Esophagus (tissue), 2 donors: ENCODE results near the gene ZC3H13. TPM values are rescaled to one million over a fixed set of nuclear protein-coding genes. Genes with fewer than 3 reads are reported as not detected.

Experiments used
- H3K27ac ChIP-seq, 2 donors: one replicate each; pipeline ENCODE4 v1.5.1; 2013; ENCODE audit warnings: low read depth in 2 of 2, mild to moderate bottlenecking in 2 of 2, inconsistent platforms in 1 of 2, low read length in 1 of 2, moderate library complexity in 1 of 2
- H3K27me3 ChIP-seq, 2 donors: one replicate each; pipeline ENCODE4 v1.6.1; 2013; ENCODE audit warnings: low read length in 2 of 2, control low read depth in 1 of 2, mild to moderate bottlenecking in 1 of 2; ENCODE audit not compliant: insufficient read depth in 2 of 2, control insufficient read depth in 1 of 2
- H3K36me3 ChIP-seq, 2 donors: one replicate each; pipeline ENCODE4 v1.6.1; 2013; ENCODE audit warnings: low read length in 1 of 2; ENCODE audit not compliant: control insufficient read depth in 2 of 2, insufficient read depth in 2 of 2
- H3K4me1 ChIP-seq, 2 donors: one replicate each; pipeline ENCODE4 v1.6.1; 2013; ENCODE audit warnings: low read length in 1 of 2; ENCODE audit not compliant: control insufficient read depth in 2 of 2, insufficient read depth in 2 of 2
- H3K4me3 ChIP-seq, 2 donors: one replicate each; pipeline ENCODE4 v1.5.1; 2013; ENCODE audit warnings: low read length in 2 of 2, mild to moderate bottlenecking in 2 of 2, low read depth in 1 of 2, moderate library complexity in 1 of 2
- H3K9me3 ChIP-seq, 2 donors: one replicate each; pipeline ENCODE4 v1.6.1; 2013; ENCODE audit warnings: mild to moderate bottlenecking in 2 of 2, low read depth in 1 of 2, low read length in 1 of 2, moderate library complexity in 1 of 2; ENCODE audit not compliant: control insufficient read depth in 2 of 2, insufficient read depth in 1 of 2
- WGBS, 2 donors: extraction: QIAGEN DNeasy Blood & Tissue Kit; methylation state at CpG; one replicate each; pipeline ENCODE4 v1.1.7; 2013; 5-methylcytosine and 5-hydroxymethylcytosine counted together
- polyA plus RNA-seq, 2 donors: library from polyadenylated mRNA; stranded (reverse); fragments of 200-250 nt; gene quantifications; one replicate each; pipeline ENCODE4 v1.2.3, GENCODE V29; 2013
- donor health status: healthy with polysubstance abuse.
- donor health status: Bipolar disorder and iron deficiency.

ZC3H13 gene
- polyA plus RNA-seq, 2 donors: 7.9 to 10.3 TPM

- Histone ChIP-seq H3K36me3 (no peaks in the 10 kb centered on the region), H3K9me3 (no peaks in the 10 kb centered on the region)
Measured at GRCh38 chr13:45917019-45917418, 135.5 kb downstream of the ZC3H13 start.

GRCh38 chr13:45915686-45916439 is 136.7 kb downstream of the ZC3H13 start:
- H3K27me3 ChIP-seq: no peaks in the 10 kb centered on the region
- no peak overlapping the region for H3K27ac ChIP-seq
- H3K9me3 ChIP-seq: no peaks in the 10 kb centered on the region
- no peaks in the 10 kb centered on the region for H3K36me3 ChIP-seq
- 84 to 90% methylated on average over 7 of the region's 7 CpGs for WGBS, 2 donors
- no peak overlapping the region for H3K4me3 ChIP-seq
- H3K4me1 ChIP-seq: no peaks in the 10 kb centered on the region

More at GRCh38 chr13:45917019-45917418, 135.5 kb downstream of the ZC3H13 start:
- no peaks in the 10 kb centered on the region for H3K4me1 ChIP-seq
- no peak overlapping the region for H3K4me3 ChIP-seq
- no peak overlapping the region for H3K27ac ChIP-seq
- no peaks in the 10 kb centered on the region for H3K27me3 ChIP-seq

DNA sequence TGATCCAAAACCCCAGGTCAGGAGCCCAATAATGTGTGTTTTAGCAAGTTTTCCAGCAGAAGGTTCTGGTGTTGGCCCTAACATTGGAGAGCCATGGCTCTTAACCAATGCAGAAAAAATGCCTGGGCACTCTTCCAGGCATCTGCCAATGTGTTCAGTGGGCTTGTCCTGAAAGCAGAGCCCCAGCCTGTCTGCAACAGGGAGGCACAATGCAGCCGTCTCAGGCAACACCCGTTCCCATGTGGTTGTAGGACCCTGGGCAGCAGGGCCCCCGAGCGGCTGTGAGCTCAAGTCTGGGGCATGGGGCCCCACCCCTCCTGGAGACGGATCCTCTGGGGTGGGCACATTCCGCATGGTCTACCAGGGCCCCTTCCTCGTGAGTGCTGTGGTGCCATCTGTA is 142.9 kb downstream of the ZC3H13 start:
- Histone ChIP-seq H3K9me3 (no peaks in the 10 kb centered on the region), H3K27me3 (no peaks in the 10 kb centered on the region), H3K36me3 (no peaks in the 10 kb centered on the region), H3K4me1 (no peaks in the 10 kb centered on the region), H3K27ac (no peak overlapping the region), H3K4me3 (no peak overlapping the region)
- 69 to 86% methylated on average over 7 of the region's 7 CpGs for WGBS, 2 donors

- WGBS, 2 donors: 68 to 81% methylated on average over 3 of the region's 3 CpGs
Measured at GRCh38 chr13:45909089-45909488, 143.5 kb downstream of the ZC3H13 start.

GRCh38 chr13:45907503-45907902 is 145.0 kb downstream of the ZC3H13 start:
- WGBS, 2 donors: 61 to 68% methylated on average over 11 of the region's 11 CpGs
- no peak overlapping the region for H3K27ac ChIP-seq
- no peaks in the 10 kb centered on the region for H3K4me1 ChIP-seq
- no peak overlapping the region for H3K4me3 ChIP-seq
- no peaks in the 10 kb centered on the region for H3K36me3 ChIP-seq
- H3K27me3 ChIP-seq: no peaks in the 10 kb centered on the region
- H3K9me3 ChIP-seq: no peaks in the 10 kb centered on the region

More at GRCh38 chr13:45909089-45909488, 143.5 kb downstream of the ZC3H13 start:
- no peaks in the 10 kb centered on the region for H3K36me3 ChIP-seq
- H3K27me3 ChIP-seq: no peaks in the 10 kb centered on the region
- H3K4me1 ChIP-seq: no peaks in the 10 kb centered on the region
- no peak overlapping the region for H3K27ac ChIP-seq
- no peak overlapping the region for H3K4me3 ChIP-seq
- H3K9me3 ChIP-seq: no peaks in the 10 kb centered on the region

Other genes with a start within 250 kb of the ZC3H13 start
- under 1 TPM; 0.01 to 0.02 TPM for gene SIAH3, start 201.0 kb downstream of the ZC3H13 start, polyA plus RNA-seq
- not detected for gene CPB2, start 52.3 kb upstream of the ZC3H13 start, polyA plus RNA-seq
- gene LCP1, start 129.4 kb upstream of the ZC3H13 start, polyA plus RNA-seq: 1 to 10 TPM; 3.1 to 7.6 TPM
- gene LRRC63, start 159.2 kb upstream of the ZC3H13 start, polyA plus RNA-seq: under 1 TPM in 1 of 2 donors, not detected in 1; 0.01 TPM